KMS-11 (cell line): ENCODE results near the gene SSRP1.

Experiments used
- H2AFZ ChIP-seq: fragments of 200-600 bp; sonication (generic); 2 replicates; pipeline ENCODE4 v1.6.1; 2016; ENCODE audit warnings: antibody characterized with exemption, mixed run types, low read depth
- H3K27ac ChIP-seq: fragments of 200-600 bp; sonication (generic); 2 replicates; pipeline ENCODE4 v1.6.1; 2016; ENCODE audit warnings: mild to moderate bottlenecking, mixed run types
- H3K27me3 ChIP-seq: fragments of 200-600 bp; sonication (generic); 2 replicates; pipeline ENCODE4 v1.6.1; 2017; ENCODE audit warnings: mild to moderate bottlenecking, low read depth, mixed run types, moderate library complexity; ENCODE audit not compliant: insufficient read depth
- H3K36me3 ChIP-seq: fragments of 200-600 bp; sonication (generic); 2 replicates; pipeline ENCODE4 v1.6.1; 2017; ENCODE audit warnings: mild to moderate bottlenecking, mixed run types; ENCODE audit not compliant: insufficient read depth
- H3K4me1 ChIP-seq: fragments of 200-600 bp; sonication (generic); 2 replicates; pipeline ENCODE4 v1.6.1; 2016; ENCODE audit warnings: mild to moderate bottlenecking, low read depth, mixed run types; ENCODE audit not compliant: poor library complexity, severe bottlenecking
- H3K4me2 ChIP-seq: fragments of 200-600 bp; sonication (generic); 2 replicates; pipeline ENCODE4 v1.7.0; 2016; ENCODE audit warnings: mild to moderate bottlenecking, mixed run types
- H3K4me3 ChIP-seq: fragments of 200-600 bp; sonication (generic); IDR thresholded peaks from 2 replicates; pipeline ENCODE4 v1.6.1; 2017; ENCODE audit warnings: low read depth, low read length, mixed read lengths; ENCODE audit not compliant: insufficient read depth
- H3K79me2 ChIP-seq: fragments of 200-600 bp; sonication (generic); 2 replicates; pipeline ENCODE4 v1.6.1; 2016; ENCODE audit warnings: low read depth, mixed run types; ENCODE audit not compliant: insufficient read depth
- H3K9ac ChIP-seq: fragments of 200-600 bp; sonication (generic); 2 replicates; pipeline ENCODE4 v1.6.1; 2016; ENCODE audit warnings: mild to moderate bottlenecking, mixed run types
- H4K20me1 ChIP-seq: fragments of 200-600 bp; sonication (generic); 2 replicates; pipeline ENCODE4 v1.6.1; 2016; ENCODE audit warnings: mild to moderate bottlenecking, mixed run types; ENCODE audit not compliant: insufficient read depth
- TF ChIP-seq, protein P1 (sequence below): fragments of 200-600 bp; sonication (generic); conservative IDR thresholded peaks from 2 replicates; pipeline ENCODE4 v1.6.1; 2017; ENCODE audit warnings: low read depth, mild to moderate bottlenecking, antibody characterized with exemption, low read length, moderate library complexity, mixed read lengths

The SSRP1 gene

DNA sequence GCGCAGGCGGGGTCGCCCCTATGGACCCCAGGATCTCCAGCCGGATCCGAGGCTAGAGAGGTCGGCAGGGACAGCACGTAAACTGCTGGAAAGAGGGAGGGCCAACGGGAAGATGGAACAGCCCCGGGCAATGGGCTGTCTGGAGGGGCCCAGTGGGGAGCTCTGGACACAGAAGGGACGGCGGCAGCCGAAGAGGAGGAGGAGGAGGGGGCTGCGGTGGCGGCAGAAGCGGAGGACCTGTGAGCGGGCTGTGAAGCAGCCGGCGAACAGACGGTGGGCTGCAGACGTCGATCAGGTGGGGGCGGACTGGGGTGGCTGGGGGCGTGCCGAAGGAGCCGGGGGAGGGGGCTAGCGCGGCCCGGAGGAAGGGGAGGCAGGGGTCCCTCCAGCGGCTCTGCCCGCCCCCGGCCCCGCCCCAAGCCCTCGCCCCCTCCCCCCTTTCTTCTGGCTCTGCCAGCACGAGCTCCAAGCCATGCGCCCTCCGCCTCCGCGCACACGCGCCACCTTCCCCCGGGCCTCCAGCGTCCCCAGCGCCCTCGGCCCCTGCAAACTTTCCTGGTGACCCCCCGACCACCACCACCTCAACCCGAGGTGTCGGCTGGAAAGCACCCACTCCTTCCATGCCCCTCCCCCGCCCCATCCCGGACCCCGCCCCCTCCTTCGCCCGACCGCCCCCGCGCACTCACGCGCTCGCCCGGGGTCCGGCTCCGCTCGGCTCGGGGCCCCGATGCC lies 11.4 kb downstream of the SSRP1 start:
- Histone ChIP-seq H2AFZ (peak overlapping the region; percentile 4), H3K36me3 (peaks cover 3% of the 10 kb centered on the region; the same call in 1 of the 2 replicates), H3K27me3 (no peaks in the 10 kb centered on the region), H3K9ac (peak overlapping the region; percentile 65), H3K79me2 (peaks cover 12% of the 10 kb centered on the region; the same call in 1 of the 2 replicates), H4K20me1 (no peaks in the 10 kb centered on the region), H3K4me1 (peaks cover 49% of the 10 kb centered on the region), H3K4me2 (peak overlapping the region; percentile 84), H3K4me3 (no peak overlapping the region), H3K27ac (peak overlapping the region; percentile 86; the same call in 1 of the 2 replicates)
- TF ChIP-seq, protein P1, sequence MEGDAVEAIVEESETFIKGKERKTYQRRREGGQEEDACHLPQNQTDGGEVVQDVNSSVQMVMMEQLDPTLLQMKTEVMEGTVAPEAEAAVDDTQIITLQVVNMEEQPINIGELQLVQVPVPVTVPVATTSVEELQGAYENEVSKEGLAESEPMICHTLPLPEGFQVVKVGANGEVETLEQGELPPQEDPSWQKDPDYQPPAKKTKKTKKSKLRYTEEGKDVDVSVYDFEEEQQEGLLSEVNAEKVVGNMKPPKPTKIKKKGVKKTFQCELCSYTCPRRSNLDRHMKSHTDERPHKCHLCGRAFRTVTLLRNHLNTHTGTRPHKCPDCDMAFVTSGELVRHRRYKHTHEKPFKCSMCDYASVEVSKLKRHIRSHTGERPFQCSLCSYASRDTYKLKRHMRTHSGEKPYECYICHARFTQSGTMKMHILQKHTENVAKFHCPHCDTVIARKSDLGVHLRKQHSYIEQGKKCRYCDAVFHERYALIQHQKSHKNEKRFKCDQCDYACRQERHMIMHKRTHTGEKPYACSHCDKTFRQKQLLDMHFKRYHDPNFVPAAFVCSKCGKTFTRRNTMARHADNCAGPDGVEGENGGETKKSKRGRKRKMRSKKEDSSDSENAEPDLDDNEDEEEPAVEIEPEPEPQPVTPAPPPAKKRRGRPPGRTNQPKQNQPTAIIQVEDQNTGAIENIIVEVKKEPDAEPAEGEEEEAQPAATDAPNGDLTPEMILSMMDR, result no peak

DNA sequence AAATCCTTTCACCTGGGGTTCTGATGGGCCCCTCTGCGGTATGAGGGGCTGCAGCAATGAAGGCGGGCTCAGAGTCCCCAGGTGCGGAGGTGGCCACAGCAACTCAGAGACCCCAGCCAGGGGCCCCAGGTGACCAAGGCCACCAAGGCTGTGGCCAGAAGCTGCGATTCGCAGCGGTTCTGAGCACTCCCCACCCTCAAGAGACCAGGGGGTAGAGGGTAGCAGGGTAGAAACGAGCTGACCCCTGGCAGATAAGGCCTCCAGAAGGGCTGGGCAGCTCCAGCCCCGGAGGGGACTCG lies 11.9 kb downstream of the SSRP1 start:
- H3K36me3 ChIP-seq, result peaks cover 3% of the 10 kb centered on the region; the same call in 1 of the 2 replicates
- no peaks in the 10 kb centered on the region for H3K27me3 ChIP-seq

DNA sequence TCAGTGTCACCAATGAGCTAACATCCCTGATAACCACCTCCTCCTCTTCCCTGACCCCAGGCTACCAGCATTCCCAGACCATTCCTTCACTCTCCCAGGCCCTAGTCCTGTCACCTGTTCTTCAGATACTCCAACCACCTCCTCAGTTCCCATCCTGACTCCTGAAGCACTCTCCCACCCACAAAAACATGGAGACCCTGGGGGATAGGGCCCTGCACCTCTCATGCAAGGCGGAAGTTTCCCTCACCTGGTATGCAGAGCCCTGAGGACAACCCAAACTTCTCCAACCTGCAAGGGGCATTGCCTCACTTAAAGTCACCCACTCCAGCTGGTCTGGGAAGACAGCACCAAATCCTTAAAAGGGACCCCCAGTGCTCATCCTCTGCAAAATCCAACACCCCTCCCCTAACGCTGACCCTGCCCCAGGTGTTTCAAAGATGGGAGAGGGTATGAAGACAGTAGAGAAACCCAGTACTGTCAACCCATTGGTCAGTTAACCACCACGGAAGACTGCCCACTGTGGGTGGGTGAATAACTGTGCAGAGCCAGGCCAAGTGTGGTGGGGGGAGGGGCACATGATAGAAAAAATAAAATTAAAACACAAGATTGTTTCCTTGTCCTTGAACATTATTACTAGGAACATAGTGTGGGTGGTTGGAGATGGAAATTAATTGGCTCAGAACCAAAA lies 12.4 kb downstream of the SSRP1 start:
- TF ChIP-seq, protein P1, result no peak
- Histone ChIP-seq H3K4me1 (peaks cover 46% of the 10 kb centered on the region), H3K79me2 (peaks cover 12% of the 10 kb centered on the region; the same call in 1 of the 2 replicates), H3K4me3 (no peak overlapping the region), H2AFZ (no peak overlapping the region), H3K4me2 (peak overlapping the region; percentile 84), H3K36me3 (peaks cover 3% of the 10 kb centered on the region; the same call in 1 of the 2 replicates), H4K20me1 (no peaks in the 10 kb centered on the region), H3K9ac (peak overlapping the region; percentile 65; the same call in 1 of the 2 replicates), H3K27ac (no peak overlapping the region), H3K27me3 (no peaks in the 10 kb centered on the region)

More for the DNA sequence above, 11.9 kb downstream of the SSRP1 start:
- peaks cover 49% of the 10 kb centered on the region for H3K4me1 ChIP-seq
- H2AFZ ChIP-seq, result peak overlapping the region; percentile 4; the same call in 1 of the 2 replicates
- TF ChIP-seq, protein P1, result no peak
- H3K4me3 ChIP-seq, result no peak overlapping the region
- H3K4me2 ChIP-seq, result peak overlapping the region; percentile 84
- H3K27ac ChIP-seq, result no peak overlapping the region
- peaks cover 12% of the 10 kb centered on the region; the same call in 1 of the 2 replicates for H3K79me2 ChIP-seq
- peak overlapping the region; percentile 65 for H3K9ac ChIP-seq
- no peaks in the 10 kb centered on the region for H4K20me1 ChIP-seq

DNA sequence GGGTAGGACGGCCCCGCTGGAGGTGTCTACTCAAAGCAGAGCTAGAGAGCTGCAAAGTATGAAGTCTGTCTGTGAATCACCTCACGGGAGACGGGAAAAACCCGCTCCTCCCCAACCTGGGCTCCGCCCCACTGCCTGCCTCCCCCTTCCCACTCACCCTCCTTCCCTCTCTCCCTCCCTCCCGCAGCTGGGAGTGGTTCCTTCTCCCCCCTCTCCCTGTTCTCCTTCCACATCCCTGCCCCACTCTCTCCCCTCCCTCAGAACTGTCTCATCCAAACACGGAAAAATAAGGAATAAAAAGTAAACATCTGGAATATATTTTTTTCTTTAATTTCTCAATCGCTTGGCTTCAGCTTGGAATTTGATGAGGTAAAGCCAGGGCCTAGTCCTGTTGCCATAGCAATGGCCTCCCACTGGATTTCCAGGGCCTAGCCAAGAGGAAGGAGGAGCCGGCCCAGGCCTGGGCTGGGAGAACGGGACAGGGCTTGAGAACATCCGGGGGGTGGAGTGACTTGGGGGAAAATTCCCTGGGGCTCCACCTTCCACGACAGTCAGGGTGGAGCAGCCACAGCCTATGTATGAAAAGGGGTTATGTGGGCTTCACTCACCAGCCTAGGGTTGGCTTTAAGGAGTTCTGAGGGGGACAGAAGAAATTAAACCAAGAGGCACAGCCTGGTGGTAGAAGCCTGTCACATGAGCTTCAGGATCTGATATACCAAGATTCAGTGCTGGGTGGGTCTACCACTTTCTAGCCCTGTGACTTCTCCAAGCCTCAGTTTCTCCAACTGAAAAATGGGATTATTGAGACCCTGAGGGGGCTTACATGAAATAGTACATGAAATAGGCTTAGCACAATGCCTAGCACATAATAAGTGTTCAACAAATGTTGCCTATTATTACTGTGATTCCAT lies 13.2 kb downstream of the SSRP1 start:
- TF ChIP-seq, protein P1, result no peak
- Histone ChIP-seq H3K4me1 (peaks cover 41% of the 10 kb centered on the region), H3K27me3 (no peaks in the 10 kb centered on the region), H3K9ac (no peak overlapping the region), H3K79me2 (peaks cover 12% of the 10 kb centered on the region; the same call in 1 of the 2 replicates), H3K36me3 (peaks cover 3% of the 10 kb centered on the region; the same call in 1 of the 2 replicates), H3K4me2 (peak overlapping the region; percentile 6; the same call in 1 of the 2 replicates), H2AFZ (no peak overlapping the region), H3K27ac (no peak overlapping the region), H4K20me1 (no peaks in the 10 kb centered on the region), H3K4me3 (no peak overlapping the region)
